ENCODE measurements around the gene PVRIG. TPM values are rescaled to one million over a fixed set of nuclear protein-coding genes. Genes with fewer than 3 reads are reported as not detected.
"Not testable (repeated sequence)": the region's sequence is repeated elsewhere in the genome, so short reads cannot be mapped to it uniquely, and the experiment has no call there.

PVRIG gene
- total RNA-seq, 4 donors from 2014 or later = 0.13 to 0.51 TPM; not detected in 2

DNA sequence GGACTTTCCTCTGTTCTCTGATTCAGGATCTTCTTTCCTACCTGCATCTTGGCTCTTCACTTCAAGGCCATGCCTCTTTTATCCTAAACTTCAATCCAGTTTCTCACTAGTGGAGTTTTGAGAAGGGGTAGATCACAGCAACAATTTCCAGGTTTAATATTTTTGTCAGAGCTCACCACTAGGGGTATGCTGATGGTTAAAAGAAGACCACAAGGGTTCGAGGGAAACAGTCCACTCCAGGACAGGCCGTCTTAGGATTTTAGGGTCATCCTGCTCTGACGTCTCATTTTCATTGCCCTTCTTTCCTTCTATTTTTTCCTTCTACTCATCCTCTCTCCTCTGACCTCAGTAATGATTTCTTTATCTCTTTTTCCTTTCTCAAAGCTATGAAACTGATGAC, 30.7 kb upstream of the PVRIG start:
- TF ChIP-seq, protein P1, sequence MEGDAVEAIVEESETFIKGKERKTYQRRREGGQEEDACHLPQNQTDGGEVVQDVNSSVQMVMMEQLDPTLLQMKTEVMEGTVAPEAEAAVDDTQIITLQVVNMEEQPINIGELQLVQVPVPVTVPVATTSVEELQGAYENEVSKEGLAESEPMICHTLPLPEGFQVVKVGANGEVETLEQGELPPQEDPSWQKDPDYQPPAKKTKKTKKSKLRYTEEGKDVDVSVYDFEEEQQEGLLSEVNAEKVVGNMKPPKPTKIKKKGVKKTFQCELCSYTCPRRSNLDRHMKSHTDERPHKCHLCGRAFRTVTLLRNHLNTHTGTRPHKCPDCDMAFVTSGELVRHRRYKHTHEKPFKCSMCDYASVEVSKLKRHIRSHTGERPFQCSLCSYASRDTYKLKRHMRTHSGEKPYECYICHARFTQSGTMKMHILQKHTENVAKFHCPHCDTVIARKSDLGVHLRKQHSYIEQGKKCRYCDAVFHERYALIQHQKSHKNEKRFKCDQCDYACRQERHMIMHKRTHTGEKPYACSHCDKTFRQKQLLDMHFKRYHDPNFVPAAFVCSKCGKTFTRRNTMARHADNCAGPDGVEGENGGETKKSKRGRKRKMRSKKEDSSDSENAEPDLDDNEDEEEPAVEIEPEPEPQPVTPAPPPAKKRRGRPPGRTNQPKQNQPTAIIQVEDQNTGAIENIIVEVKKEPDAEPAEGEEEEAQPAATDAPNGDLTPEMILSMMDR (IDR thresholded peaks at IDR 0.05) = no peak
- no peak for TF ChIP-seq POLR2A (IDR thresholded peaks at IDR 0.05)
- no peak for DNase-seq (ENCODE audit: low spot score in 2 of 2)
- 81% methylated on average over 3 of the region's 3 CpGs for WGBS, 2 donors
- no peak overlapping the region for H3K4me3 ChIP-seq (ENCODE audit: low read depth, poor library complexity, severe bottlenecking)
- intact Hi-C loops (cut with DNase I; ENCODE audit: low total_unique reads) = no loop called here

DNA sequence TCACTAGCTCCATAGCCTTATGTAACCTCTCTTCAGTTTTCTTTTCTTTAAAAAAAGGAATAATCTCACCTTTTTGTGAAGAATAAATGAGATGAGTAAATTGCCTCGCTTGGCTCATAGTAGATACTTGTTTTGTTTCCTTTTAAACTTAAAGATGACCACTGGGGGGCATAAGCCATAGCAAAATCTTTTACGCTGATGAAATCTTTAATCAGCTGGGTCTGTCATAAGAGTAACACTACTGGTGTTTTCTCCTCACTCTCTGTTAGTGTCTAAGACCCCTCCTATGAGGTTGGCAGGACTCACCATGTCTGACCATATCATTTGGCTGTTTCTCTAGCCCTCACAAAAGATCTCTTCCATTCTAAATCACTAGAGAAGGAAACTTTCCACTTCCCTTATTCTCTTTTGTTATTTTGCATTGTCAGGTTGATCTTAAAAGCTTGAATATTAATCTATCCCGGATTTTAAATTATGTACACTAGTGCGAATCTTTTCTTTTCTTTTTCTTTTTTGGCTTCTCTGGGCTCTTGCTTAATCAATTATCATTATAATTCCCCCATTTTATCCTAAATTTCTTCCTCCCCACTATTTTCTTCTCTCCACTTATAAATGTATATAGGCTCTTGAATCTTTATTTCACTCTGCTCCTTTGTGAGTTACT, 29.6 kb upstream of the PVRIG start:
- no peak for DNase-seq (ENCODE audit: low spot score in 2 of 2)
- TF ChIP-seq, protein P1 (IDR thresholded peaks at IDR 0.05) = no peak
- TF ChIP-seq POLR2A (IDR thresholded peaks at IDR 0.05) = no peak
- intact Hi-C loops (cut with DNase I; ENCODE audit: low total_unique reads) = no loop called here
- 64 to 76% methylated on average over 4 of the region's 4 CpGs for WGBS, 2 donors
- H3K4me3 ChIP-seq (ENCODE audit: low read depth, poor library complexity, severe bottlenecking) = no peak overlapping the region

DNA sequence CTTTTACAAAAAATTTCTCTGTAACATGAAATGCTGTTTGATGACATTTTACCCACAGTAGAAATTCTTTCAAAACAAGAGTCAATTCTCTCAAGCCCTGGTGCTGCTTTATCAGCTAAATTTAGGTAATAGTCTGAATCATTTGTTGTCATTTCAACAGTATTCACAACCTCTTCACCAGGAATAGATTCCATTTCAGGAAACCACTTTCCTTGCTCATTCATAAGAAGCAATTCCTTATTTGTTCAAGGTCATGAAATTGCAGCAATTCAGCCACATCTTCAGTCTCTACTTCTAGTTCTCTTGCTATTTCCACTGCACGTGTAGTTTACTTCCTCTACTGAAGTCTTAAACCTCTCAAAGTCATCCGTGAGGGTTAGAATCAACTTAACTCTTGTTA, 28.0 kb upstream of the PVRIG start:
- no peak for TF ChIP-seq POLR2A (IDR thresholded peaks at IDR 0.05)
- TF ChIP-seq, protein P1 (IDR thresholded peaks at IDR 0.05) = no peak
- no peak overlapping the region for H3K4me3 ChIP-seq (ENCODE audit: low read depth, poor library complexity, severe bottlenecking)
- no peak for DNase-seq (ENCODE audit: low spot score in 2 of 2)
- intact Hi-C loops (cut with DNase I; ENCODE audit: low total_unique reads) = no loop called here
- 70% methylated on average over 2 of the region's 2 CpGs for WGBS, 2 donors

DNA sequence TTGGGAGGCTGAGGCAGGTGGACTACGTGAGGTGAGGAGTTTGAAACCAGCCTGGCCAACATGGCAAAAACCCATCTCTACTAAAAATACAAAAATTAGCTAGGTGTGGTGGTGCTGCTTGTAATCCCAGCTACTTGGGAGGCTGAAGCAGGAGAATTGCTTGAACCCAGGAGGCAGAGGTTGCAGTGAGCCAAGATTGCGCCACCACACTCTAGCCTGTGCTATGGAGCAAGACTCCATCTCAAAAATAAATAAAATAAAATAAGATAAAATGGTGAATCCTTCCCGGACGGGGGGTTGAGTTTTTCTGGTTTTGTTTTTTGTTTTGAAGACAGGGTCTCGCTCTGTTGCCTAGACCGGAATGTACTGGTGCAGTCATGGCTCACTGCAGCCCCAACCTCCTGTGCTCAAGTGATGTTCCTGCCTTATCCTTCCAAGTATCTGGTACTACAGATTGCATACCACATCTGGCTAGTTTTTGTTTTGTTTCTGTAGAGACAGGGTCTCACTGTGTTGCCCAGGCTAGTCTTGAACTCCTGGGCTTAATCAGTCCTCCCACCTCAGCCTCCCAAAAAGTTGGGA, 27.4 kb upstream of the PVRIG start:
- intact Hi-C loops (cut with DNase I; ENCODE audit: low total_unique reads); DNase-seq (ENCODE audit: low spot score in 2 of 2); H3K4me3 ChIP-seq (ENCODE audit: low read depth, poor library complexity, severe bottlenecking): not testable (repeated sequence)
- WGBS, 2 donors = 98% methylated on average over 6 of the region's 6 CpGs

DNA sequence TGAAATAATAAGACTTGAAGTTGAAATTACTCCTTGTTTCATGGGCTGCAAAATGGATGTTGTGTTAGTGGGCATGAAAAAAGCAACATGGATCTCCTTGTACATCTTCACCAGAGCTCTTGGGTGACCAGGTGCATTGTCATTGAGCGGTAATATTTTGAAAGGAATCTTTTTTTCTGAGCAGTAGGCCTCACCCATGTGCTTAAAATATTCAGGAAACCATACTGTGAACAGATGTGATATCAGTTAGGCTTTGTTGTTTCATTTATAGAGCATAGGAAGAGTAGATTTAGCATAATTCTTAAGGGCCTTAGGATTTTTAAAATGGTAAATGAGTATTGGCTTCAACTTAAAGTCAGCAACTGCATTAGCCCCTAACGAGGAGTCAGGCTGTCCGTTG, 26.8 kb upstream of the PVRIG start:
- WGBS, 2 donors = 65 to 77% methylated on average over 3 of the region's 3 CpGs
- no peak for DNase-seq (ENCODE audit: low spot score in 2 of 2)
- TF ChIP-seq, protein P1 (IDR thresholded peaks at IDR 0.05) = no peak
- TF ChIP-seq POLR2A (IDR thresholded peaks at IDR 0.05) = no peak
- intact Hi-C loops (cut with DNase I; ENCODE audit: low total_unique reads) = no loop called here
- no peak overlapping the region for H3K4me3 ChIP-seq (ENCODE audit: low read depth, poor library complexity, severe bottlenecking)

DNA sequence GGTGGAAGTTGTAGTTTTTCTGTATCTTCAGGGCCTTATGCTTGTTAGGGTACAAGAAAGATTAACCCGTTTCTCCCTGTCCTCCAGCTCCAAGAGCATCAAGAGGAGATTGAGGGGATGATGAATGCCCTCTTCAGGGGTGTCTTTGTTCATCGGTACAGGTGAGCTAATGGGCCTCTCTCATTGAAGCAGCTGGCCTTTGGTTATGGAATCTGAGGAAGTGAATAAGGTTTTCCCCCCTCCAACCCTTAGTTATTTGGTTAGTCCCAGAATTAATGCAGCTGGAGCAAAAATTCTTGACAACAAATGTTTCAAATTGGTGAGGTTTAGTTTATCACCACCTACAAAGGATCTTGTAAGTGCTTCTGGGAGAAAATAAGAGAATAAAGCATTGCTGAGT, 24.5 kb upstream of the PVRIG start:
- 81 to 87% methylated on average over 2 of the region's 2 CpGs for WGBS, 2 donors
- H3K4me3 ChIP-seq (ENCODE audit: low read depth, poor library complexity, severe bottlenecking) = no peak overlapping the region
- intact Hi-C loops (cut with DNase I; ENCODE audit: low total_unique reads) = no loop called here
- no peak for TF ChIP-seq POLR2A (IDR thresholded peaks at IDR 0.05)
- TF ChIP-seq, protein P1 (IDR thresholded peaks at IDR 0.05) = no peak
- no peak for DNase-seq (ENCODE audit: low spot score in 2 of 2)

DNA sequence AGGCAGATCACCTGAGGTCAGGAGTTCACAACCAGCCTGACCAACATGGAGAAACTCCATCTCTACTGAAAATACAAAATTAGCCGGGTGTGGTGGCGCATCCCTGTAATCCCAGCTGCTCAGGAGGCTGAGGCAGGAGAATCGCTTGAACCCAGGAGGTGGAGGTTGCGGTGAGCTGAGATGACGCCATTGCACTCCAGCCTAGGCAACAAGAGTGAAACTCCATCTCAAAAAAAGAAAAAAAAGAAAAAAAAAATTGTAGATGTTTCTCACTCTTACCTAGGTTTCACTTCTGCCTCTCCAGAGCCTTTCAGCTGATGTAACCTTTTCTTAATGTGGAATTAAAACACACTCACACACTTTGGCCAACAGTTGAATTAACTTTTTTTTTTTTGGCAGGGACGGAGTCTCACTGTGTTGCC, 23.8 kb upstream of the PVRIG start:
- intact Hi-C loops (cut with DNase I; ENCODE audit: low total_unique reads); DNase-seq (ENCODE audit: low spot score in 2 of 2); H3K4me3 ChIP-seq (ENCODE audit: low read depth, poor library complexity, severe bottlenecking): not testable (repeated sequence)
- 92 to 95% methylated on average over 6 of the region's 6 CpGs for WGBS, 2 donors

Data from lower leg skin (tissue), 4 donors.